OCI-LY3 (cell line): Measurements from ENCODE around the gene TAMM41.
"Not testable (repeated sequence)": the region's sequence is repeated elsewhere in the genome, so short reads cannot be mapped to it uniquely, and the experiment has no call there.

Experiments used
- H2AFZ ChIP-seq: fragments of 200-600, 300-600 bp; shearing (Covaris generic); 2 replicates; pipeline ENCODE4 v1.6.0; 2014; ENCODE audit warnings: antibody characterized with exemption, low read depth, low read length
- H3K27ac ChIP-seq: fragments of 200-600, 300-600 bp; sonication (generic); 2 replicates; pipeline ENCODE4 v1.5.1; 2014; ENCODE audit warnings: mild to moderate bottlenecking, low read length, moderate library complexity, mixed read lengths
- H3K27me3 ChIP-seq: fragments of 200-600, 300-600 bp; sonication (generic); 2 replicates; pipeline ENCODE4 v1.6.1; 2014; ENCODE audit warnings: low read depth, low read length, mixed read lengths
- H3K36me3 ChIP-seq: fragments of 200-600, 300-600 bp; sonication (generic); replicated peaks from 2 replicates; pipeline ENCODE3; 2014; ENCODE audit warnings: low read depth, low read length, mixed read lengths
- H3K4me1 ChIP-seq: fragments of 300-600, 200-600 bp; sonication (generic); 2 replicates; pipeline ENCODE4 v1.6.1; 2014; ENCODE audit warnings: low read length, mixed read lengths
- H3K4me2 ChIP-seq: fragments of 200-600, 300-600 bp; sonication (generic); 2 replicates; pipeline ENCODE4 v1.6.1; 2014; ENCODE audit warnings: low read length, mixed read lengths
- H3K4me3 ChIP-seq: fragments of 300-600, 200-600 bp; sonication (generic); 2 replicates; pipeline ENCODE4 v1.5.1; 2014; ENCODE audit warnings: antibody characterized with exemption, mild to moderate bottlenecking, low read length, moderate library complexity
- H3K79me2 ChIP-seq: fragments of 300-600, 200-600 bp; shearing (Covaris generic); 2 replicates; pipeline ENCODE4 v1.6.1; 2014; ENCODE audit warnings: mild to moderate bottlenecking, low read length, mixed read lengths
- H3K9ac ChIP-seq: fragments of 300-600, 200-600 bp; shearing (Covaris generic); 2 replicates; pipeline ENCODE4 v1.6.0; 2014; ENCODE audit warnings: mild to moderate bottlenecking, low read length, moderate library complexity
- H3K9me3 ChIP-seq: fragments of 200-600, 300-600 bp; shearing (Covaris generic); 2 replicates; pipeline ENCODE4 v1.6.1; 2014; ENCODE audit warnings: low read length, mixed read lengths; ENCODE audit not compliant: insufficient read depth
- H4K20me1 ChIP-seq: fragments of 200-600, 300-600 bp; sonication (generic); 2 replicates; pipeline ENCODE4 v1.6.1; 2016; ENCODE audit warnings: low read length, mixed read lengths; ENCODE audit not compliant: insufficient read depth
- EZH2phosphoT487 ChIP-seq: fragments of 200-600 bp; shearing (Covaris generic); IDR thresholded peaks from 2 replicates; pipeline ENCODE4 v1.6.1; 2018; ENCODE audit warnings: antibody characterized with exemption, mixed run types, low read depth
- TF ChIP-seq, protein P1 (sequence below): fragments of 200-600, 300-600 bp; sonication (generic); IDR thresholded peaks from 2 replicates; pipeline ENCODE4 v1.5.1; 2014; ENCODE audit warnings: antibody characterized with exemption, low read length, low read depth

TAMM41 gene

DNA sequence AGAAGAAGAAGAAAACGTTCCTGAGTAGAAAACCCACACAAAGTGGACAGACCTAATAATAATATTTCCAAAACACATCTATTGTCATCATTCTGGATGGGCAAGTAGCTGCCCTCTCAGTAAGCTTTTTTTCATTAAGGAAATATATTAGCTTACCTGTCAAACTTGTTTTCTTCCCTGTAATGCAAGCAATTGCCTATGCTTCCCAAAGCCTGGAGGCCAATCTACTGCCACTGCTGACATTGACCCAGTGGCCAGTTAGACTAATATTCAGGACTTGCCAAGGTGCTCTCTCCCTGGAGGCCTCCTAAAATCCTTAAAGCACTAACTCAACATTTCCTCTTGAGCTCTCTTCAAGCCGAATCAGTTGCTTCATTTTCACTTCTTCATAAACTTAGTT lies 86.7 kb downstream of the TAMM41 start:
- Histone ChIP-seq H3K27me3 (no peaks in the 10 kb centered on the region; the same call in none of the 2 replicates), H3K4me1 (no peaks in the 10 kb centered on the region), H3K9ac (no peak overlapping the region), H4K20me1 (no peaks in the 10 kb centered on the region), H3K79me2 (no peaks in the 10 kb centered on the region), H3K4me3 (no peak overlapping the region), H3K4me2 (no peak overlapping the region), H3K9me3 (no peaks in the 10 kb centered on the region), H3K36me3 (no peaks in the 10 kb centered on the region), H2AFZ (no peak overlapping the region), H3K27ac (no peak overlapping the region)
- TF ChIP-seq, protein P1, sequence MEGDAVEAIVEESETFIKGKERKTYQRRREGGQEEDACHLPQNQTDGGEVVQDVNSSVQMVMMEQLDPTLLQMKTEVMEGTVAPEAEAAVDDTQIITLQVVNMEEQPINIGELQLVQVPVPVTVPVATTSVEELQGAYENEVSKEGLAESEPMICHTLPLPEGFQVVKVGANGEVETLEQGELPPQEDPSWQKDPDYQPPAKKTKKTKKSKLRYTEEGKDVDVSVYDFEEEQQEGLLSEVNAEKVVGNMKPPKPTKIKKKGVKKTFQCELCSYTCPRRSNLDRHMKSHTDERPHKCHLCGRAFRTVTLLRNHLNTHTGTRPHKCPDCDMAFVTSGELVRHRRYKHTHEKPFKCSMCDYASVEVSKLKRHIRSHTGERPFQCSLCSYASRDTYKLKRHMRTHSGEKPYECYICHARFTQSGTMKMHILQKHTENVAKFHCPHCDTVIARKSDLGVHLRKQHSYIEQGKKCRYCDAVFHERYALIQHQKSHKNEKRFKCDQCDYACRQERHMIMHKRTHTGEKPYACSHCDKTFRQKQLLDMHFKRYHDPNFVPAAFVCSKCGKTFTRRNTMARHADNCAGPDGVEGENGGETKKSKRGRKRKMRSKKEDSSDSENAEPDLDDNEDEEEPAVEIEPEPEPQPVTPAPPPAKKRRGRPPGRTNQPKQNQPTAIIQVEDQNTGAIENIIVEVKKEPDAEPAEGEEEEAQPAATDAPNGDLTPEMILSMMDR: no peak
- TF ChIP-seq EZH2phosphoT487: no peak

DNA sequence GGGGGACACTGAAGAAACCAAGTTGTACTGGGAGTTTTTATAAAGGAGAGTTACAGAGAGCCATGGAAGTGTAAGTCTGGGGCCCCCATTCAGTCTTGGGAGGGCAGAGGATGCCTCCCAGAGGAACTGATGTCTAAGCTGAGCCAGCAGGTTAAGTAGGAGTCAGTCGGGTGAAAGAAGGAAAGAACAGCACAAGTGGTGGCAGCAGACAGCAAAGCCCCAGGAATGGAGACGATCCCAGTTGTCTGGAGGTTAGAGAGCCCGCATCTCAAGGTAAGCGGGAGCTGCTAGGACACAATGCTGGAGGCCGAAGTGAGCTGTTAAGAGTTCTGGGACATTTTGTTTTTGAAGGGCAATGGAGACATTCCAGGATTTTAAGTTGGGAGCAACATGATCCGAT lies 88.8 kb downstream of the TAMM41 start:
- Histone ChIP-seq H3K9me3 (no peaks in the 10 kb centered on the region), H3K4me3 (no peak overlapping the region), H3K9ac (no peak overlapping the region), H3K79me2 (no peaks in the 10 kb centered on the region), H3K4me1 (no peaks in the 10 kb centered on the region), H4K20me1 (no peaks in the 10 kb centered on the region), H3K36me3 (no peaks in the 10 kb centered on the region), H3K27me3 (no peaks in the 10 kb centered on the region; the same call in 1 of the 2 replicates), H3K4me2 (no peak overlapping the region), H3K27ac (no peak overlapping the region), H2AFZ (no peak overlapping the region)
- TF ChIP-seq EZH2phosphoT487: no peak
- TF ChIP-seq, protein P1: no peak

DNA sequence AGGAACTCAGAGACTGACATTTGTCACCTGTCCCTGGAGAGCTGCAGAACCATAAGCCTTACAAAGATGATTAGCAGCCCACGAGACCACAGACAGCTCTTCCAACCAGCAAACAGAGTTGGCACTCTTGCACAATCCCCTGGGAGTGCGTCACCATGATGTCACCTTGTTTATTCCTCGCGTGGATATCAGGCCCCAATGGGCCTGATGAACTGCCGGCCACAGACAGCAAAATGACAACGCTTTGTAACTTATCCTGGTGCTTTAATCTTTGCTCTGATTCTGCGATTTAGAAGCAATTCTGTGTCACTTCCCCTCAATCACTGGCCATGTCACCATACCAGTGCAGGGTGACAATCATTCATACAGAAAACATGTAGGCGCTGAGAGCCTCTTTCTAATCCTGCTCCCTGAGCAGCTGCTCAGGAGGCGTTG lies 89.2 kb downstream of the TAMM41 start:
- Histone ChIP-seq H2AFZ (no peak overlapping the region), H3K4me1 (no peaks in the 10 kb centered on the region), H3K4me3 (no peak overlapping the region), H3K79me2 (no peaks in the 10 kb centered on the region), H3K36me3 (no peaks in the 10 kb centered on the region), H3K9me3 (no peaks in the 10 kb centered on the region), H3K9ac (no peak overlapping the region), H3K27me3 (no peaks in the 10 kb centered on the region; the same call in 1 of the 2 replicates), H4K20me1 (no peaks in the 10 kb centered on the region), H3K27ac (no peak overlapping the region), H3K4me2 (no peak overlapping the region)
- no peak for TF ChIP-seq EZH2phosphoT487
- TF ChIP-seq, protein P1: no peak

DNA sequence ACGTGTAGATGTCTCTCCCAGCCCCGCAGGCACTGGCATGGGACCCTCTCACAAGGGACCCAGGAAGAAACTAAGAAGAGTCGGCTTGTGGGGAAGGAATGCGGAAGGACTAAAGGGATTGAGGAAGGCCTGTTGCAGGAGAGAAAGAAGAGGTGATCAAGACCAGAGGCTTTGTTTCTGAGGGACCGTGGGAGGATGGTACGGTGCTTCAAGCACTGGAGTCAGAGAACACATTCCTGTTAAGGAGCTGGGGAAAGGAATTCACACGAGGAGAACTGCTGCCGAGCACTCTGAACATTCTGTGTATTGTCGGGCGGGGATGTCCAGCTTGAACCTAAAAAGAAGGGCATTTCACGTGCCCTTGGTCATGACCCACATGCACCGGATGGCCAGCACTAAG lies 91.4 kb downstream of the TAMM41 start:
- H3K27me3 ChIP-seq: no peaks in the 10 kb centered on the region; the same call in 1 of the 2 replicates
- no peaks in the 10 kb centered on the region for H3K36me3 ChIP-seq
- no peak overlapping the region for H3K9ac ChIP-seq
- no peaks in the 10 kb centered on the region for H4K20me1 ChIP-seq
- H3K79me2 ChIP-seq: no peaks in the 10 kb centered on the region
- H3K4me1 ChIP-seq: no peaks in the 10 kb centered on the region
- no peak overlapping the region for H3K4me2 ChIP-seq
- no peak for TF ChIP-seq EZH2phosphoT487
- TF ChIP-seq, protein P1: no peak
- no peak overlapping the region for H3K27ac ChIP-seq
- no peaks in the 10 kb centered on the region for H3K9me3 ChIP-seq
- no peak overlapping the region for H3K4me3 ChIP-seq
- H2AFZ ChIP-seq: no peak overlapping the region

DNA sequence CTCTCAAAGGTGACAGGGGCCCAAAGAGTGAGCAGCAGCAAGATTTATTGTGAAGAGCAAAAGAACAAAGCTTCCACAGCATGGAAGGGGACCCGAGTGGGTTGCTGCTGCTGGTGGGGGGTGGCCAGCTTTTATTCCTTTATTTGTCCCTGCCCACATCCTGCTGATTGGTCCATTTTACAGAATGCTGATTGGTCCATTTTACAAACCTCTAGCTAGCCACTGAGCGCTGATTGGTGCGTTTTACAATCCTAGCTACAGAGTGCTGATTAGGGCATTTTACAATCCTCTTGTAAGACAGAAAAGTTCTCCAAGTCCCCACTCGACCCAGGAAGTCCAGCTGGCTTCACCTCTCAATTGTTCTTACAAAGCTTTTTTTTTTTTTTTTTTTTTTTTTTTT lies 94.4 kb downstream of the TAMM41 start:
- not testable (repeated sequence) for H3K9me3 ChIP-seq, H3K4me3 ChIP-seq, H3K4me2 ChIP-seq, H3K79me2 ChIP-seq, H3K27me3 ChIP-seq, H3K9ac ChIP-seq, H4K20me1 ChIP-seq, H3K36me3 ChIP-seq, H3K4me1 ChIP-seq, H3K27ac ChIP-seq, H2AFZ ChIP-seq

DNA sequence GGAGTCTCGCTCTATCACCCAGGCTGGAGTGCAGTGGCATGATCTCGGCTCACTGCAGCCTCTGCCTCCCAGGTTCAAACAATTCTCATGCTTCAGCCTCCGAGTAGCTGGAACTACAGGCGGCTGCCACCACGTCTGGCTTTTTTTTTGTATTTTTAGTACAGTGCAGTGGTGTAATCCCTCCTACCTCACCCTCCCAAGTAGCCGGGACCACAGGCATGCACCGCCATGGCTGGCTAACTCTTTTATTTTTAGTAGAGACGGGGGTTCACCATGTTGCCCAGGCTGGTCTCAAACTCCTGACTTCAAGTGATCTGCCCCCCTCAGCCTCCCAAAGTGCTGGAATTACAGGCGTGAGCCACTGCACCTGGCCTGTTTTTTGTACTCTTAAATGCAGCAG lies 98.4 kb downstream of the TAMM41 start:
- not testable (repeated sequence) for H3K27me3 ChIP-seq, H3K27ac ChIP-seq, H3K4me3 ChIP-seq, H3K36me3 ChIP-seq, H3K9me3 ChIP-seq, H4K20me1 ChIP-seq, H3K4me2 ChIP-seq, H3K9ac ChIP-seq, H3K4me1 ChIP-seq, H3K79me2 ChIP-seq, H2AFZ ChIP-seq
